Thoracic aorta (tissue), 2 donors: ENCODE results near the gene CRABP2. TPM values are rescaled to one million over a fixed set of nuclear protein-coding genes. Genes with fewer than 3 reads are reported as not detected.

Source experiments
- ATAC-seq: fragments of 150-250 bp; one replicate; pipeline ENCODE4 v1.8.0; 2017; ENCODE audit warnings: low read depth; ENCODE audit not compliant: insufficient number of reproducible peaks, low FRiP score
- DNase-seq: peaks from one replicate; pipeline ENCODE4 v3.0.0-alpha.2; 2020; ENCODE audit warnings: low spot score
- H3K27ac ChIP-seq, 2 donors: fragments of 200-600 bp; sonication (generic); 1 replicate in 1 of 2; 2 replicates in 1 of 2; pipeline ENCODE4 v1.5.1; 2016; ENCODE audit warnings: mild to moderate bottlenecking in 2 of 2, moderate library complexity in 2 of 2
- H3K27me3 ChIP-seq: fragments of 200-600 bp; sonication (generic); replicated peaks from 2 replicates; pipeline ENCODE4 v1.6.0; 2016; ENCODE audit warnings: mild to moderate bottlenecking; ENCODE audit not compliant: insufficient read depth
- H3K36me3 ChIP-seq: fragments of 200-600 bp; sonication (generic); one replicate; pipeline ENCODE4 v1.5.1; 2016
- H3K4me1 ChIP-seq, 2 donors: fragments of 200-600 bp; sonication (generic); 1 replicate in 1 of 2; 2 replicates in 1 of 2; pipeline versions ENCODE4 v1.5.1 to v1.6.0; 2016; ENCODE audit warnings: low read depth in 2 of 2, mild to moderate bottlenecking in 1 of 2; ENCODE audit not compliant: control insufficient read depth in 1 of 2
- H3K4me3 ChIP-seq: fragments of 200-600 bp; sonication (generic); 2 replicates; pipeline ENCODE4 v1.5.1; 2016; ENCODE audit warnings: mild to moderate bottlenecking
- H3K9me3 ChIP-seq: fragments of 200-600 bp; sonication (generic); 2 replicates; pipeline ENCODE4 v1.5.1; 2016
- CTCF ChIP-seq: fragments of 200-600 bp; sonication (generic); IDR thresholded peaks from one replicate; pipeline ENCODE4 v1.5.1; 2019; ENCODE audit warnings: antibody characterized with exemption
- total RNA-seq, 2 donors: library from RNA; depleted of rRNA; stranded (reverse); fragments of >200 nt; gene quantifications; one replicate each; pipeline versions ENCODE4 v1.1.0 to v1.2.3, GENCODE V29; 2016

The CRABP2 gene
- total RNA-seq, 2 donors from 2014 or later = 1.3 to 7.0 TPM

GRCh38 chr1:156659661-156659987, 45.8 kb downstream of the CRABP2 start:
- no peak for TF ChIP-seq CTCF
- Histone ChIP-seq H3K27me3 (no peaks in the 10 kb centered on the region), H3K4me1 (peaks cover 54 to 77% of the 10 kb centered on the region in 2 donors), H3K4me3 (peak overlapping the region; percentile 27), H3K36me3 (no peaks in the 10 kb centered on the region), H3K9me3 (no peaks in the 10 kb centered on the region), H3K27ac (peak overlapping the region; percentile 17 to 65)
- DNase-seq (no peak), ATAC-seq (no peak)

GRCh38 chr1:156658945-156659574, 46.3 kb downstream of the CRABP2 start:
- H3K4me1 ChIP-seq = peaks cover 48 to 72% of the 10 kb centered on the region in 2 donors
- no peak for DNase-seq
- peak overlapping the region; percentile 17 to 65 for H3K27ac ChIP-seq

GRCh38 chr1:156658496-156658895, 46.9 kb downstream of the CRABP2 start:
- no peak for TF ChIP-seq CTCF
- Histone ChIP-seq H3K36me3 (no peaks in the 10 kb centered on the region), H3K4me3 (no peak overlapping the region), H3K27me3 (no peaks in the 10 kb centered on the region), H3K4me1 (peaks cover 42 to 66% of the 10 kb centered on the region in 2 donors), H3K27ac (no peak overlapping the region), H3K9me3 (no peaks in the 10 kb centered on the region)
- ATAC-seq = no peak
- no peak for DNase-seq

More at GRCh38 chr1:156658945-156659574, 46.3 kb downstream of the CRABP2 start:
- Histone ChIP-seq H3K36me3 (no peaks in the 10 kb centered on the region), H3K27me3 (no peaks in the 10 kb centered on the region), H3K4me3 (no peak overlapping the region), H3K9me3 (no peaks in the 10 kb centered on the region)
- no peak for ATAC-seq
- TF ChIP-seq CTCF = no peak

GRCh38 chr1:156657741-156658319, 47.6 kb downstream of the CRABP2 start:
- H3K36me3 ChIP-seq = no peaks in the 10 kb centered on the region
- peaks cover 36 to 59% of the 10 kb centered on the region in 2 donors for H3K4me1 ChIP-seq
- peak overlapping the region; percentile 67 for H3K4me3 ChIP-seq
- DNase-seq (no peak), ATAC-seq (no peak)
- H3K9me3 ChIP-seq = no peaks in the 10 kb centered on the region
- TF ChIP-seq CTCF = peak; percentile 30
- H3K27ac ChIP-seq = no peak overlapping the region
- H3K27me3 ChIP-seq = no peaks in the 10 kb centered on the region

- no peaks in the 10 kb centered on the region for H3K27me3 ChIP-seq
- peaks cover 28 to 52% of the 10 kb centered on the region in 2 donors for H3K4me1 ChIP-seq
- TF ChIP-seq CTCF = peak; percentile 98
- no peaks in the 10 kb centered on the region for H3K9me3 ChIP-seq
- ATAC-seq (no peak), DNase-seq (peak; percentile 38)
- H3K27ac ChIP-seq = no peak overlapping the region
- peak overlapping the region; percentile 67 for H3K4me3 ChIP-seq
- H3K36me3 ChIP-seq = no peaks in the 10 kb centered on the region
These were observed 48.3 kb downstream of the CRABP2 start for GRCh38 chr1:156656806-156657740.
